PFSK-1 (cell line): ENCODE data around the gene KCNIP1.

Experiments
- FOXP2 ChIP-seq: optimal IDR thresholded peaks from 2 replicates; pipeline ENCODE3; 2011; ENCODE audit warnings: borderline replicate concordance, control low read depth, inconsistent platforms; ENCODE audit not compliant: insufficient read depth; ENCODE audit errors: extremely low read length, extremely low read depth
- POLR2AphosphoS5 ChIP-seq: IDR thresholded peaks from 2 replicates; pipeline ENCODE4 v1.6.1; 2012; ENCODE audit warnings: low read depth, mild to moderate bottlenecking, control low read depth, low read length, moderate library complexity
- REST ChIP-seq, 2 experiments: IDR thresholded peaks; 2 replicates each; pipeline versions ENCODE4 v1.6.1 to v1.8.0; 2011 to 2012; ENCODE audit warnings: low read depth in 2 of 2, low read length in 2 of 2, control low read depth in 1 of 2, inconsistent platforms in 1 of 2, mild to moderate bottlenecking in 1 of 2, moderate library complexity in 1 of 2; ENCODE audit not compliant: insufficient read depth in 1 of 2
- TAF1 ChIP-seq: IDR thresholded peaks from 2 replicates; pipeline ENCODE4 v1.6.1; 2012; ENCODE audit warnings: low read length, control low read depth, borderline replicate concordance; ENCODE audit not compliant: insufficient read depth

DNA sequence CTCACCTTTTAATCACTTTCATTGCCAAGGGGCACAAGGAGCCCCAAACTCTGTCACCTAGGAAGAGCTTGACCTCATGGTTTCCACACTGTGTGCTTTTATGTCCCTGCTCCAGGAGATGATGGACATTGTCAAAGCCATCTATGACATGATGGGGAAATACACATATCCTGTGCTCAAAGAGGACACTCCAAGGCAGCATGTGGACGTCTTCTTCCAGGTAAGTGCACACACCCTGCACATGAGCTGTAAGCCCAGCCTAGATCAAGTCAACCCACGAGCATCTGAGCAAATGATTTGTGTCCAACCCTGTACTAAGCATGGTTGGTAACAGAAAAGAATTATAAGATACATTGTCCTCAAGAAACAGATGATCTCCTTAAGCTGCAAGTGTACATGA, 228.9 kb downstream of the KCNIP1 start:
- TF ChIP-seq TAF1 (no peak), POLR2AphosphoS5 (no peak), REST (IDR thresholded peaks at IDR 0.05; ENCODE audit: insufficient read depth in 1 of 2, low read depth in 2 of 2, low read length in 2 of 2) (no peak), FOXP2 (no peak)
